Stimulated activated CD8-positive, alpha-beta memory T cell treated with anti-CD3 and anti-CD28 coated beads, Interleukin-15, amount 100 ng/mL, for 4 hours (primary cell): ENCODE data around the gene NHLRC4.

ENCODE experiments used
- DNase-seq, 2 donors: peaks; one replicate each; pipeline ENCODE4 v3.0.0-alpha.2; 2020; ENCODE audit warnings: low read depth in 2 of 2

The NHLRC4 gene

DNA sequence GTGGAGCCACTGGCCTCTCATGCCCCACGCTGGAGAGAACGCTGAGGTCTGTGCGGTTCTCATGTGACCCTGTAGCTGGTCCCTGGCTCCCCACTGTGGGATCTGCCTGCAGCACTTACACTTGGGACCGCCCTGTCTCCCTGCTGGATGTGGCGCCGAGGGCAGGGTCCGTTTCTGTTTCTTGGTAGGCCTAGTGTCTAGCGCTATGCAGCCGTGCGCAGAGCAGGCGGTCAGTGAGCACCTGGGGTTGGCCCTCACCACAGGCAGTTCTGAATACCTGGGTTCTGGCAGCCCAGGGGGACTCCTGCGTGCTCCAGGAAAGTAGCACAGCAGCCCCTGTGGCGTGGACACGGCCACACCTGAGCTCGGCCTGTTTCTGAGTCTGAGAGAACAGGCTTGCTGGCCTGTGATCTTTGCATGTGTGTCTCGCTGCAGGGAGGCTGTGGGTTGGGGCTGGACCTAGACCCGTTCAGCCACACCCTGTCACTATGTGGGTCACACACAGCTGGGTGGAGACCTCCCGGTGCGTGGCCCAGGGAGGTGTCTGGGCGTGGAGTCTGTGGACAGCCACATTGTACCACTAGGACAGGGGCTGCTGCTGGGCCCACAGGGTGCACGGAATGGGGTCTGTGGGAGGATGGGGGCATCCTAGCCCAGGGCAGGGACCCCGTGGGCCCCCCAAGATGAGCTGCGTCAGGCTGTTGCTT lies 36.5 kb upstream of the NHLRC4 start:
- DNase-seq, result no peak

DNA sequence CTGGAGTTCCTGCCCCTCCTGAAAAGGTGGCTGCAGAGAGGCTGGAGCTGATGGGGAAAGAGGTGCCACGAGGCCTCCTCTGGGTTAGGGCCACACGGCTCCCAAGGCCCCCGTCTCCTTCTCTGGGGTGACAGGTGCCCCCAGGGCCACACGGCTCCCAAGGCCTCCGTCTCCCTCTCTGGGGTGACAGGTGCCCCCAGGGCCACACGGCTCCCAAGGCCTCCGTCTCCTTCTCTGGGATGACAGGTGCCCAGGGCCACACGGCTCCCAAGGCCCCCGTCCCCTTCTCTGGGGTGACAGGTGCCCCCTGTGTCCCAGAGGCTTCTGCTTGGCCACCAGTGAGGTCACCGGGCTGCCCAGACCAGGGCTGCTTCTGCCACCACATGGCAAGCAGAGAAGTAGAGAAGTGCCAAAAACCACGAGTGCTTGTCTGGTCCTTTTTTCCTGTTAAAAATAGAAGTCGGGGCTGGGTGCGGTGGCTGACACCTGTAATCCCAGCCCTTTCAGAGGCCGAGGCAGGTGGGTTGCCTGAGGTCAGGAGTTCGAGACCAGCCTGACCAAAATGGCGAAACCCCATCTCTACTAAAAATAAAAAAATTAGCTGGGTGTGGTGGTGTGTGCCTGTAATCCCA lies 35.2 kb upstream of the NHLRC4 start:
- DNase-seq, result no peak

DNA sequence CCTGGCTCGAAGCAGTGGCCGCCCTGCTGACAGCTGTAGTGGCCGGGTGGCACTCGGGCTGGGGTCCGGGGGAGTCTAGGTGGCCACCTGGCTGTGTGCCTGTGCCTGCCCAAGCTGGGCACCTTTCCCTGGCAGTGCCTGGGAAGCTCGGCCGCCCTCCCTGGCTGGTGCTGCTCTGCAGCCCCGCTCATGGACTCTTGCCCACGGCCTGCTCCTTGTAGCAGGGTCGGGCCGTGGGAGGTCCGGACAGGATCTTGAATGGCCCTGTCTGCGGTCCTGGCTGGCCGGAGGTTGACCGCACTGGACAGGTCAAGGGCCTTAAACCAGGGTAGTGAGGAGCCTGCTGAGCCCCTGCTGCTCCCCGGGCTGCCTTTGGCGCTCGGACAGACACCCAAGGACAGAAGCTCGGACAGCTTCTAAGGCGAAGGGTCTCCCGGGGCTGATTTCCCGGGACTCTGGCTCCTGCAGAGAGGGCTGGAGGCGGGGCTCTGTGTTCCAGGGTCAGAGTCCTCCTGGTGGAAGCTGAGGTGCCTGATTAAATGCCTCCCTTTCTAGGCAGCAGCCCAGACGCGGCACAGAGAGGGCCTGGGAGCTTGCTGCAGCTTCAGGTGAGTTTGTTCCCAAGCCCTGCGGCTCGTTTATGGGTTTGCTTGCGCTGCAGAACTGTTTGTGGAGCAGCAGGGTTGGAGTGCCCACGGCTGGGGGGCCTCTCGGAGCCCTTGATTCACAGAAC lies 33.2 kb upstream of the NHLRC4 start:
- no peak for DNase-seq

DNA sequence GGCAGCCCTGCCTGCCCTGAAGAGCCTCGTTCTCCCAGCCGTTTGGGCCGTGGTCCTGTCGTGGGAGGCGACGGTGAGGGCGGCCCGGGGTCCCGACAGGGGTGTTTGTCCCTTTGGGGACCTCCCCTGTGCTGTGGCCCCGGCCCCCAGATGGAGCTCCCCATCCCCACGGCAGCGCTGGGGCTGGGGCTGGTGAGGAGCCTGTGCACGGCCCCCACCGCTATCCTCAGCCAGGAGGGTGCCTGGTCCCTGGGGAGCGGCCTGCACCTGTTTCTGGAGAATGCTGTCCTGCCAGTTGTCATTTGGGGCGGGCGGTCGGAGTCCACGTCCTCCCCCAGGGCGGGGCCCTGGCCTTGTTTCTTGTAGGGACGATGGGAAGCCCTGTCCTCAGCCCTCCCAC lies 32.7 kb upstream of the NHLRC4 start:
- no peak for DNase-seq

DNA sequence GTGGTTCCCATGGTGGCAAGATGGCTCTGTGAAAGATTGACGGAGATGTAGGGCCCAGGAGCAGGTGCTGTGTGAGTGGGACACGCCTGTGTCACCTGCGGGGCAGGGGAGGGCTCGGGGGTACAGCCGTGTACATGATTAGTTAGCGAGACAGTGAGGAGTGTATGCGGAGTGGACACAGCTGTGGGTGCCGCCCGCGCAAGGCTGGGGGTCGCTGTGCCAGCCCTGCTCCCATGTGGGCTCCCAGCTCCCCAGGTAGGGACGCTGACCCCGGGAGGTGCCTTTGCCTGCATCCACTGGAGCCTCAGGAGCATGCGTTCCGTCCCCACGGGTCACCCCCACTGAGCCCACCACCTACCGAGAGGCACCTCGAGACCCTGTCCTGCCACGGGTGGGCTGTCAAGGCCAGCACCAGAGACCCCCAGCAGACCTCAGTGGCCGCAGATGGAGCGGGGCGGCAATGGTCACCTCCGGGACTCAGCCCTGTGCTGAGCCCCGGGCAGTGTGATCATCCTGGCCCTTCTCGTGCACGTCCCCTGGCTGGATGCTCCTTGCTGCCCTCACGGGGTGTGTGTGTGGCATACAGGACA lies 31.9 kb upstream of the NHLRC4 start:
- DNase-seq, result no peak

DNA sequence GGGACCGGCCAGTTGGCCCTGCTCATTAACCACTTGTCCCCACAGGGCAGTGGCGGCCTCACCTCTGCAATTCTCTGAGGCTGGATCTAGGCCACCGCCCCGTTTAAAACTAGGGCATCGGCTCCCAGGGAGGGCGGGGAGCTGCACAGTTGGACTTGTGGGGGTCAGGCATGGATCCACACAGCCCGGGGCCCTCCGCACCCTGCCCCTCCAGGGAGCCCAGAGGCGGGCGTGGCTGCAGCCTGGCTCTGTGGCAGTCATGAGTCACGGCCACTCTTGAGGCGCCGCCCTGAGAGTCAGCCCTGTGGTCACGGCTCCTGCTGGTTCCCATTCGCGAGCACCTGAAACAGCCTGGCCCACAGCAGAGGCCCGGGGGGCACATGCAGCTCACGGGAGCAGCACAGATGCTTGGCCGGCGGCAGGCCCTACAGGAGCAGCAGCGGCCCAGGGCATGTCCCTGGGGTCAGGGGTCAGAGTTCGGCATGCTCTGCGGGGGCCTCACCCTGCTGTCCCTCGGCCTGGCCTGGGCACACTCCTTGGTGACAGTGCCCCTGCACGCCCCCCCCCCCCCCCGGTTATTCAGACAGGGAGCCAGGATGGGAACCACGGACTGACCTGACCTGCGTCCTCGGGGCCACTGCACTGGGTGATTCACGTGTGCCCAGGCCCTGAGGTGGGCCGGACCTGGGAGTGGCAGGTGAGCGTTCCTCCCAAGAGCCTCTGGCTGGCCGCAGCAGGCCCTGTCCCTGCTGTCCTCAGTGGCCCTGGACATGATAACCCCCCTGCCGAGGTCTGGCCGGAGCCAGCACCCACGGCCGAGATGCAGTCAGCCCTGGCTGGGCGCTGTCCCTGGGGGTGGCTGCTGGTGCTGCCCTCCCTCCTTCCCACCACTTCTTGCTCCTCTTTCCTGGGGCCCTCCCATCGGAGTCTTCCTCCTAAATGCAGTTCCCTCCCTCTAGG lies 31.1 kb upstream of the NHLRC4 start:
- DNase-seq, result no peak

DNA sequence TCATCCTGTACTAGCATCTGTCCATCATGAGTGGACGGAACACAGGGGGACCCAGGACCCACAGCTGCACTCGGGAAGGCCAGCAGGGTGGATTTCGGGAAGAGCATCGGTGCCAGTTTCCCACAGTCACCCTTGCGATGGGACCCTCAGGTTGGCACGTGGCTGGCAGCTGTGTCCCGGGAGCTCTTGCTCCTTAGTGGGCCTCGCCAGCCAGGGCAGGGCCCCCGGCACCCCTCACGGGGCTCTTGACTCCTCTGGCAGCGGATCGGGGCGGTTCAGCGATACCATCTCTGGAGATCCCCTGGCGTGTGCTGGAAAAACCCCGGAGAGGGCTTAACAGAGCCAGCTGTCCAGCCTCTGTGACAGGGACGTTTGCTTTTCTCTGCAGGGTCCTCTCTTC lies 30.1 kb upstream of the NHLRC4 start:
- DNase-seq, result no peak

DNA sequence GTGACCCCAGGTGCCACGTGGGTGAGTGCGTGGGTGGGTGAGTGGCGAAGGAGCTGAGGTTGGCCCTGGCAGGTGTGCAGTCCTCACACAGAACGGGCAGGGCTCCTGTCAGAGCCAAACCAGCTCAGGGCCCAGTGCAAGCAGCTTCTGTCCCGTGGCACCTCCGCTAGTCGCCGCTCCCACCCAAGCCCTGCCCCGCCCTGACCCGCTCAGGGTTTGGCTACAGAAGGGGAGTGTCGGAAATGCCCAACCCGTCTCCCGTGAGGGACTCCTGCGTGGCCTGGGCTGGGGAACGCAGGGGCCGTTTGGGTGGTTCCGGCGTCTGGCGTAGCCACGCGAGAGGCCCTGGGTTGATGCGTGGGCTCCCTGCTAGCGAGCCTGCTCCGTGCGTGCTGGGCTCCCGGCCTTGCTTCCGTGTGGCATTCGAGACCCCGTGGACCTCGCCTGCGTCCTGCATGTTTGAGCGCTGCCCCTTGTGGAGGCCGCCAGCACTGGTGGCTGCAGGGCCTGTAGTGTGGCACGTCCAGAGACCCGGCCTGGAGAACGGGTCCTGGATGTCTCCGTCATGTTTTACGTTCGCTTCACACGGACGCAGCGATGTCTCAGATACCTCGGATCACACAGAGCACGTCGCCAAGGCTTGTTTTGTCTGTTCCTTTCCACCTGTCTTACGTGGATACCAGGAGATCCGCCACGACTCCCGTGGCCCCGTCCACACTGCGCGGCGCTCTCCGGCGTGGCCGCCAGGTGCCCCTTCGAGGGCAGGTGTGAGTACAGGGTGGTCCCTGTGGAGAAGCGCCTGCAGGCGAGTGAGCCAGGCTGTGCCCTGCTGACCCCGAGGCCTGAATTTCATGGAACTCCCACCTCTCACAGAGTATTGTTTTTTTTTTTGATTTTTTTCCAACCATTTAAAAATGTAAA lies 29.1 kb upstream of the NHLRC4 start:
- DNase-seq, result no peak

DNA sequence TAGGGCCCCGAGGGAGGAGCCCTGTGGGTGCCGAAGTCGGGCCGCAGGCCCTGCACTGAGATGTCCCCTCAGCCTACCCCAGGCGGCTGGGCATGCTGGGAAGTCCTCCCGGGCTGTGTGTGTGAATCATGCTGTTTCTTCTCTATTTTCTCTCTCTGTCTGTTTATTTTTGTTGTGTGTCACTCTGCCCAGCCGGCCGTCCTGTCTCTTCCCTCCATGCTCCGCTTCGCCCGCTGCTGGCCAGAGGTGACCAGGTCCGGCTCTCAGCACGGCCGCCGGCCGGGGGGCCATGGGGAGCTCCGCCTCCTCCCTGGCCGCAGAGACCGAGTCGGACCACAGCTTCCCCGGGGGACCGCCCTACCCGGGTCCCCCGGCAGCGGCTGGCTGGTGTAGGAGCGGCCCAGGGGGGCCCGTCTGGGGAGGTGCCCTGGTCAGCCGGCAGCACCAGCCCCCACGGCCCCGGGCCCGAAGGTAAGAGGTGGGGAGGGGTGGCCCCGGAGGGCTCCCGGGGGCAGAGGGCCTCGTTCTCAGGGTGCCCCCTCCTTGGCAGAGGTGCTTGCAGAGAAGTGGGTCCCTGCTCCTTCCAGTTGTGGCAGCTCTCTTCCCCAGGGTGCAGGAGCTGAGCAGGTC lies 26.8 kb upstream of the NHLRC4 start:
- no peak for DNase-seq

DNA sequence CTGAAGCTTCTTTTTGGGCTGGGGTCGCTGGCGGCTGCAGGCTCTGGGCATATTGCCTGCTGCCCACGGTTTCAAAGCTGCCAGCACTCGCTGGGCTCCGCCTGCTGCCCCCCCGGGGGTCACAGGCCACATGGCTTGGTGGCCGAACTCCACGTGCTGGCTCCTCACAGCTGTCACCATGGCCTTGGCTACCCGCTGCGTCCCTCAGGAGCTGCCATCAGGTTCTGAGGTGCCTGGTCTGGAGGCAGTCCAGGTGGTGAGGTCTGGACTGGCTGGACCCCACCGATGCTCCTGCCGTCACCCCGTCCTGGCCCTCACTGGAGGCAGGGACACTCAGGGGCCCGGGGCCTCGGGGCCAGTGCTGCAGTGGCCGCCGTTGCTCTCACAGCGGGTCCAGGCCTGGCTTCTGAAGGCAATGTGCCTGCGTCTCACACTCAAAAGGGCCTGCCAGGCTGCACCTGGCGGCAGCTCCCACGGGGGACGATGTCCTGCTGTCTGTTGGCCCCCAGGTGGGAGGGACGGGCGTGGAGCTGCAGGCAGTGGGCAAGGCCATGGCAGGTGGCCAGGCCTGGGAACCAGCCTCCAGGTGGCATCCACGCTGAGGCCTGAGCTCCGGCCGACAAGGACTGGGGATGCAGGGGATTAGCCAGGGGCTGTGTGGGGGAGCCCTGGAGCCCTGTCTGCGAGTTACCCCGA lies 26.0 kb upstream of the NHLRC4 start:
- DNase-seq, result no peak

DNA sequence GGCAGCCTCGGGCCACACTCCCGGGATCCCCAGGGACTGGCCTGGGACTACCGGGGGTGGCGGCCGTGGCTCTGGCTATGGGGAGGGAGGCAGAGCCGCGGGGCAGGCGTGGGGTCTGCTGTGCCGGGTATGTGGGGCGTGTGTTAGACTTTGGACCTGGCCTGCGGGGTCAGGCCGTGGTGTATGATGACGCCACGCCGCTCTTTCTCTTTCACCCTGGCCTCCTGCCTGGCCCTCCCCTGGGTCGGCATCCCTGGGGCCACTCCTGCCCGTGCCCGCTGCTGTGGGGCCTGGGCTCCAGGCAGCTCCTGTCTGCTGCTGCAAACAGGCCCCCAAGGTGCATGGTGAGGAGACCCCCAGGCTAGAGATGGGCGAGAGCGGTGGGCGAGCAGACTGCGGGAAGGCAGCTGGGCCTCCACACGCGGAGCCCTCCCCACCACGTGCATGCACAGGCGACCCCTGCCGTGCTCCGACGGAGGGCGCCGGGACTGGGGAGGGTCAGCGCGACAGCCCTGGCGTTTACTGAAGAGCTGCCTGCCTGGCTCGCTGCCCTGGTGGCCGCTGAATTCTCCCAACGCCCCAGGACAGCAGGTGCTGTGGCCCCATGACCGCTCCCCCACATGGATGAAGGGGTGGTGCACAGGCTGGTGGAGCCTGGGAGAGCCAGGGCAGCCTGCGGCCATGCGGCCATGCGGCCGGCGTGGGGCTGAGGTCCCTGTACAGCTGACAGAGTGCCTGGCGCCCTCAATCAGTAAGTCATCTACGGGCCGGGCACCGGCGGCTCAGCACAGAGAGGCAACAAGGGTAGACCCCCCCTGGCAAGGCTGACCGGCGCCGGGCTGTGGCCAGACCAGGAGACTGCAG lies 23.3 kb upstream of the NHLRC4 start:
- DNase-seq, result no peak

DNA sequence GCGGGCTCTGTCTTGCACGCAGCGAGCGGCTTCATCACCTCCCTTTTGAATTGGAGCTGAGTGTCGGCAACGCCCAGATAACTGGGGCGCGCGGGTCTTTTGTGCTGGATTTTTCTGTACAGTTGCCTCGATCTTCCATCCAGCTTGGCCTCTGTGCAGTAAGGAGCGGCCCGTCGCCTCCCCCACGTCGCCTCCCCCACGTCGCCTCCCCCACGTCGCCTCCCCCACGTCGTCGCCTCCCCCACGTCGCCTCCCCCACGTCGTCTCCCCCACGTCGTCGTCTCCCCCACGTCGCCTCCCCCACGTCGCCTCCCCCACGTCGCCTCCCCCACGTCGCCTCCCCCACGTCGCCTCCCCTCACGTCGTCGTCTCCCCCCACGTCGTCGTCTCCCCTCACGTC lies 22.3 kb upstream of the NHLRC4 start:
- DNase-seq, result no peak

DNA sequence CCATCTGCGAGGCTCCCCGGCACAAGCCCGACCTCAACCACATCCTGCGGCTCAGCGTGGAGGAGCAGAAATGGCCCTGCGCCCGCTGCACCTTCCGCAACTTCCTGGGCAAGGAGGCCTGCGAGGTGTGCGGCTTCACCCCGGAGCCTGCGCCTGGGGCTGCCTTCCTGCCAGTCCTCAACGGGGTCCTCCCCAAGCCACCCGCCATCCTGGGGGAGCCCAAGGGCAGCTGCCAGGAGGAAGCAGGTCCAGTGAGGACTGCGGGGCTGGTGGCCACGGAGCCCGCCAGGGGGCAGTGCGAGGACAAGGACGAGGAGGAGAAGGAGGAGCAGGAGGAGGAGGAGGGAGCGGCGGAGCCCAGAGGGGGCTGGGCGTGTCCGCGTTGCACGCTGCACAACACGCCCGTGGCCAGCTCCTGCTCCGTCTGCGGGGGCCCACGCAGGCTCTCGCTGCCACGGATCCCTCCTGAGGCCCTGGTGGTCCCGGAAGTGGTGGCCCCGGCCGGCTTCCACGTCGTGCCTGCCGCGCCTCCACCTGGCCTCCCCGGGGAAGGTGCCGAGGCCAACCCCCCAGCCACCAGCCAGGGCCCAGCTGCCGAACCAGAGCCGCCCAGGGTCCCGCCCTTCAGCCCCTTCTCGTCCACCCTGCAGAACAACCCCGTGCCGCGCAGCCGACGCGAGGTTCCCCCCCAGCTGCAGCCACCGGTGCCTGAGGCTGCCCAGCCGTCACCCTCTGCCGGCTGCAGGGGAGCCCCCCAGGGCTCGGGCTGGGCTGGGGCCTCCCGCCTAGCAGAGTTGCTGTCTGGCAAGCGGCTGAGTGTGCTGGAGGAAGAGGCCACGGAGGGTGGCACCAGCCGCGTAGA lies 19.7 kb upstream of the NHLRC4 start:
- DNase-seq, result no peak

DNA sequence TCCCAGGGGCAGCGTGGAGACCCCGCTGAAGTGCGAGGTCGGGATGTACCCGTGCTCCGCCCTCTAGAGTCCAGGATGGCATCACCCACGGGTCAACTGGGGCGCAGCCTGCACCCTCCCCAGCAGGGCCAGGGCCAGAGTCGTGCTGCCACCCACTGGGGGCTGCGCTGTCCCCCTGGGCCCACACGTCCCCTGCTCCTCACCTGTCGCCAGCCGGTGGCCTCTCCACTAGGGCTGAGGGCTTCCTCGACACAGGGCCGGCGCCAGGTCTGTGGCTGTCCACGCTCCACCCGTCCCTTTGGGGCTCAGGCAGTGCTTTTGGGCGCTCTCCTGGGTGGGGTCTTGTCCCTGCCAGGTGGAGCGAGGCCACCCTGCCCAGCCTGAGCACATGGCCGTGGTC lies 18.2 kb upstream of the NHLRC4 start:
- no peak for DNase-seq

DNA sequence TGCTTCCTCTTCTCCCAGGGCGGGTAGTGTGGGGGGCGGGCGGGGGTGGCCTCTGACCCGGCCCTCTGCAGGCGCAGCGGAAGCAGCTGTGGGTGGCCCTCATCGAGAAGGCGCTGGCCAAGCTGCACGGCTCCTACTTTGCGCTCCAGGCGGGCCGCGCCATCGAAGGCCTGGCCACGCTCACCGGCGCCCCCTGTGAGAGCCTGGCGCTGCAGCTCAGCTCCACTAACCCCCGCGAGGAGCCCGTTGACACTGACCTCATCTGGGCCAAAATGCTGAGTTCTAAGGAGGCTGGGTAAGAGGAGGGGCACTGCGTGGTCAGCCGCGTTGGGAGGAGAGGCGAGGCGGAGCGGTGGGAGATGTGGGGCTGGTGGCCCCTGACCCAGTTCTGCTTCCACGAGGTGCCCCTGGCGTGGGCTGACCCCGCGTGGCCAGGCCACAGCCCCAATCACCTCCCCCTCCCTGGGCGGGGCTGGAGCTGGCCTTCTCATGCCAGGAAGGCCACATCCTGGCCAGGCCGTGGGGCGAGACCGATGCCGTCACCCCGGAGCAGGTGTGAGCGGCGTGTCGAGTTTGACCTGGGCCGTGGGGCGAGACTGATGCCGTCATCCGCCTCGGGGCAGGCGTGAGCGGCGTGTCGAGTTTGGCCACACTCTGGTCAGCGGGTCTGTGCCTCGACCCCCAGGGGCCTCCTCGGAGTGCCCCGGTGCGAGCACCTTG lies 17.1 kb upstream of the NHLRC4 start:
- DNase-seq, result no peak

DNA sequence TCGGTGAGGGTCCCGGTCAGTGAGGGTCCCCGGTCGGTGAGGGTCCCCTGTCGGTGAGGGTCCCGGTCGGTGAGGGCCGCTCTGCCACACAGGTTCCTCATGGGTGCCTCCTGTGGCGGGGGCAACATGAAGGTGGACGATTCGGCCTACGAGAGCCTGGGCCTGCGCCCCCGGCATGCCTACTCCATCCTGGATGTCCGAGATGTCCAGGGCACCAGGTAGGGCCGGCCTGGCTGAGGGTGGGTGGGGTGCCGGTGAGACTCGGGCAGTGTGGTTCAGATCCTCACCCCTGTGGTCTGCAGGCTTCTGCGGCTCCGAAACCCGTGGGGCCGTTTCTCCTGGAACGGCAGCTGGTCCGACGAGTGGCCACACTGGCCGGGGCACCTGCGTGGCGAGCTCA lies 15.6 kb upstream of the NHLRC4 start:
- no peak for DNase-seq

DNA sequence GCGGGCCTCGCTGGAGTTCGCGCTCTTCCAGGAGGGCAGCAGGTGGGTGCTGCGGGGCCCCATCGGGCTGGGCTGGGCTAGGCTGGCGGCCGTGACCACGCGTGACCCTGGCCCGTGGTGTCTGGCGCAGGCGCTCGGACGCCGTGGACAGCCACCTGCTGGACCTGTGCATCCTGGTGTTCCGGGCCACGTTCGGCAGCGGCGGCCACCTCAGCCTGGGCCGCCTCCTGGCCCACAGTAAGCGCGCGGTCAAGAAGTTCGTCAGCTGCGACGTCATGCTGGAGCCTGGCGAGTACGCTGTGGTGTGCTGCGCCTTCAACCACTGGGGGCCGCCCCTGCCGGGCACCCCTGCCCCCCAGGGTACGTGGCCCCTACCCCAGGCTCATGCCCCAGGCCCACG lies 14.6 kb upstream of the NHLRC4 start:
- no peak for DNase-seq
